H1 (cell line): ENCODE data around the gene MBP. TPM values are rescaled to one million over a fixed set of nuclear protein-coding genes. Genes with fewer than 3 reads are reported as not detected.

Experiments
- CTCF ChIA-PET: fragments of 300-600 bp; sonication (Branson Sonifier 250); formaldehyde crosslinking; loops from one replicate; lab custom pipeline; 2021; ENCODE audit not compliant: partially characterized antibody; lab: Charles Lee
- POLR2A ChIA-PET: fragments of 300-600 bp; sonication (Branson Sonifier 250); formaldehyde crosslinking; loops from one replicate; lab custom pipeline; 2021; ENCODE audit warnings: inconsistent platforms; ENCODE audit not compliant: partially characterized antibody; lab: Charles Lee
- DNase-seq, 2 experiments: peaks; one replicate each; pipeline versions ENCODE4 v3.0.0 to v3.0.0-alpha.2; 2010 to 2022; ENCODE audit warnings: low spot score in 2 of 2, low read depth in 1 of 2, mixed read lengths in 1 of 2
- FAIRE-seq: peaks from 2 replicates; lab custom pipeline; 2011; peaks lifted over from hg19 to GRCh38; lab: Jason Lieb, UNC
- H2AFZ ChIP-seq: 2 replicates; pipeline ENCODE4 v1.8.1; 2012; ENCODE audit warnings: low read length, inconsistent platforms
- H2AK5ac ChIP-seq: 2 replicates; pipeline ENCODE4 v1.6.1; 2013; ENCODE audit warnings: low read depth, low read length
- H2BK120ac ChIP-seq: replicated peaks from 2 replicates; pipeline ENCODE3; 2013; ENCODE audit warnings: low read depth, low read length, inconsistent platforms
- H2BK12ac ChIP-seq: 2 replicates; pipeline ENCODE4 v1.6.1; 2013; ENCODE audit warnings: low read depth, low read length
- H2BK15ac ChIP-seq: 2 replicates; pipeline ENCODE4 v1.6.1; 2013; ENCODE audit warnings: low read length
- H2BK20ac ChIP-seq: 2 replicates; pipeline ENCODE4 v1.6.1; 2013; ENCODE audit warnings: low read length
- H2BK5ac ChIP-seq: 2 replicates; pipeline ENCODE4 v1.6.1; 2013; ENCODE audit warnings: low read depth, low read length
- H3K14ac ChIP-seq: 2 replicates; pipeline ENCODE4 v1.6.1; 2013; ENCODE audit warnings: inconsistent platforms; ENCODE audit not compliant: insufficient read length
- H3K18ac ChIP-seq: 2 replicates; pipeline ENCODE4 v1.6.1; 2013; ENCODE audit warnings: low read length; ENCODE audit errors: extremely low read depth
- H3K23ac ChIP-seq: 2 replicates; pipeline ENCODE4 v1.6.1; 2013; ENCODE audit warnings: inconsistent platforms; ENCODE audit not compliant: insufficient read length
- H3K23me2 ChIP-seq: 2 replicates; pipeline ENCODE4 v1.6.1; 2013; ENCODE audit warnings: low read depth, low read length
- H3K27ac ChIP-seq: 2 replicates; pipeline ENCODE4 v1.6.1; 2011; ENCODE audit warnings: low read depth, low read length, inconsistent platforms
- H3K27me3 ChIP-seq, 4 experiments: replicated peaks in 1 of 4; 1 replicate in 1 of 4; 2 replicates in 3 of 4; pipeline versions ENCODE4 v1.6.1 to v1.8.1; 2011 to 2013; ENCODE audit warnings: low read length in 3 of 4, mild to moderate bottlenecking in 3 of 4, inconsistent platforms in 2 of 4, mixed read lengths in 2 of 4, moderate library complexity in 1 of 4; ENCODE audit not compliant: control insufficient read depth in 3 of 4, insufficient read depth in 3 of 4; ENCODE audit errors: extremely low read depth in 1 of 4
- H3K36me3 ChIP-seq, 4 experiments: 2 replicates each; pipeline versions ENCODE4 v1.6.1 to v1.8.1; 2011 to 2013; ENCODE audit warnings: mild to moderate bottlenecking in 4 of 4, low read length in 3 of 4, moderate library complexity in 2 of 4, control low read depth in 1 of 4, inconsistent platforms in 1 of 4; ENCODE audit not compliant: insufficient read depth in 4 of 4, control insufficient read depth in 2 of 4
- H3K4ac ChIP-seq: replicated peaks from 2 replicates; pipeline ENCODE3; 2013; ENCODE audit warnings: low read length, low read depth, mixed read lengths, inconsistent platforms; ENCODE audit not compliant: insufficient read length
- H3K4me1 ChIP-seq, 4 experiments: replicated peaks in 1 of 4; 1 replicate in 1 of 4; 2 replicates in 3 of 4; pipeline versions ENCODE4 v1.6.1 to v1.8.1; 2011 to 2013; ENCODE audit warnings: low read length in 3 of 4, inconsistent platforms in 2 of 4, mixed read lengths in 1 of 4; ENCODE audit not compliant: insufficient read depth in 4 of 4, control insufficient read depth in 3 of 4
- H3K4me2 ChIP-seq, 2 experiments: 2 replicates each; pipeline versions ENCODE4 v1.6.1 to v1.8.1; 2011 to 2013; ENCODE audit warnings: low read depth in 2 of 2, low read length in 2 of 2, control low read depth in 1 of 2, inconsistent platforms in 1 of 2, mild to moderate bottlenecking in 1 of 2; ENCODE audit not compliant: insufficient read depth in 1 of 2
- H3K4me3 ChIP-seq, 4 experiments: fragments of 200-600, 300-600 bp in 1 of 4; sonication (generic), shearing (Covaris generic), sonication (Bioruptor Twin) in 1 of 4; 2 replicates each; pipeline versions ENCODE4 v1.5.1 to v1.8.1; 2011 to 2016; ENCODE audit warnings: low read length in 4 of 4, low read depth in 3 of 4, control low read depth in 2 of 4, inconsistent platforms in 2 of 4, mild to moderate bottlenecking in 2 of 4, mixed read lengths in 1 of 4, moderate library complexity in 1 of 4; ENCODE audit not compliant: insufficient read depth in 2 of 4; ENCODE audit errors: extremely low read depth in 1 of 4
- H3K56ac ChIP-seq: replicated peaks from 2 replicates; pipeline ENCODE3; 2013; ENCODE audit warnings: low read depth, mild to moderate bottlenecking, mixed read lengths, low read length, inconsistent platforms; ENCODE audit not compliant: insufficient read length
- H3K79me1 ChIP-seq: 2 replicates; pipeline ENCODE4 v1.6.1; 2013; ENCODE audit warnings: low read depth, low read length, control low read depth
- H3K79me2 ChIP-seq, 2 experiments: 2 replicates each; pipeline versions ENCODE4 v1.6.1 to v1.8.1; 2012 to 2013; ENCODE audit warnings: low read length in 2 of 2, mild to moderate bottlenecking in 2 of 2, inconsistent platforms in 1 of 2; ENCODE audit not compliant: insufficient read depth in 2 of 2, control insufficient read depth in 1 of 2
- H3K9ac ChIP-seq, 4 experiments: replicated peaks in 1 of 4; 1 replicate in 1 of 4; 2 replicates in 3 of 4; pipeline versions ENCODE4 v1.6.1 to v1.8.1; 2011 to 2013; ENCODE audit warnings: low read depth in 3 of 4, low read length in 3 of 4, control low read depth in 2 of 4, mild to moderate bottlenecking in 2 of 4, moderate library complexity in 2 of 4, inconsistent platforms in 1 of 4; ENCODE audit errors: extremely low read depth in 1 of 4
- H3K9me3 ChIP-seq, 2 experiments: 2 replicates each; pipeline versions ENCODE4 v1.6.1 to v1.8.1; 2012 to 2013; ENCODE audit warnings: mild to moderate bottlenecking in 2 of 2, moderate library complexity in 2 of 2, control low read depth in 1 of 2, inconsistent platforms in 1 of 2, low read depth in 1 of 2, low read length in 1 of 2, mixed read lengths in 1 of 2; ENCODE audit not compliant: insufficient read depth in 2 of 2
- H4K20me1 ChIP-seq, 2 experiments: replicated peaks in 1 of 2; 2 replicates each; pipeline versions ENCODE3 to v1.8.1; 2011 to 2013; ENCODE audit warnings: inconsistent platforms in 2 of 2, low read length in 2 of 2, mild to moderate bottlenecking in 1 of 2; ENCODE audit not compliant: insufficient read depth in 2 of 2, control insufficient read depth in 1 of 2
- H4K5ac ChIP-seq: 2 replicates; pipeline ENCODE4 v1.6.1; 2013; ENCODE audit warnings: low read length, low read depth, mixed read lengths, inconsistent platforms; ENCODE audit not compliant: insufficient read length
- H4K8ac ChIP-seq: 2 replicates; pipeline ENCODE4 v1.8.0; 2013; ENCODE audit warnings: mild to moderate bottlenecking, moderate library complexity, low read length, inconsistent platforms; ENCODE audit not compliant: insufficient read depth; ENCODE audit errors: extremely low read depth
- H4K91ac ChIP-seq: replicated peaks from 2 replicates; pipeline ENCODE3; 2013; ENCODE audit warnings: low read length, mixed read lengths, inconsistent platforms; ENCODE audit not compliant: insufficient read length
- POLR2AphosphoS5 ChIP-seq: IDR thresholded peaks from 2 replicates; pipeline ENCODE4 v1.6.1; 2011; ENCODE audit warnings: low read depth, low read length
- SRF ChIP-seq: IDR thresholded peaks from 2 replicates; pipeline ENCODE4 v1.6.1; 2011; ENCODE audit warnings: mild to moderate bottlenecking, low read depth, low read length, moderate library complexity
- WGBS, 2 experiments: shearing (Covaris generic) in 1 of 2; methylation state at CpG; one replicate each; pipeline versions ENCODE4 v1.1.6 to v1.1.7; 2013 to 2015; ENCODE audit warnings: low lambda C conversion rate in 2 of 2, mixed read lengths in 2 of 2, inconsistent platforms in 1 of 2, low coverage in 1 of 2, missing lambda C conversion rate in 1 of 2; ENCODE audit not compliant: insufficient replicate concordance in 2 of 2, insufficient coverage in 1 of 2, insufficient read length in 1 of 2; ENCODE audit errors: extremely low coverage in 1 of 2, missing lambda C conversion rate in 1 of 2; 5-methylcytosine and 5-hydroxymethylcytosine counted together
- polyA plus RNA-seq, 7 experiments: library from polyadenylated mRNA; depleted of rRNA in 3 of 7; stranded (reverse) in 5 of 7; unstranded in 2 of 7; fragments of >200 nt in 5 of 7; fragments of 200-250 nt in 2 of 7; gene quantifications; 1 replicate in 5 of 7; 2 replicates in 1 of 7; 4 replicates in 1 of 7; pipeline versions ENCODE4 v1.2.1 to v1.2.3, GENCODE V29; 2011 to 2013; ENCODE audit warnings: missing spikeins in 2 of 7, mixed read lengths in 2 of 7
- total RNA-seq: library from RNA; stranded (reverse); fragmentation: NEBNext Ultra II Directional; extraction: Animal tissue kit (Norgen Biotek cat#: 25700); gene quantifications from 2 replicates; pipeline ENCODE4 v1.2.1, GENCODE V29; 2021

MBP gene
- total and polyA plus RNA-seq, 2 of the 8 experiments (the other 6 are each of a cell fraction or from before 2014, with no cell fraction given): 7.7 to 19.2 TPM

DNA sequence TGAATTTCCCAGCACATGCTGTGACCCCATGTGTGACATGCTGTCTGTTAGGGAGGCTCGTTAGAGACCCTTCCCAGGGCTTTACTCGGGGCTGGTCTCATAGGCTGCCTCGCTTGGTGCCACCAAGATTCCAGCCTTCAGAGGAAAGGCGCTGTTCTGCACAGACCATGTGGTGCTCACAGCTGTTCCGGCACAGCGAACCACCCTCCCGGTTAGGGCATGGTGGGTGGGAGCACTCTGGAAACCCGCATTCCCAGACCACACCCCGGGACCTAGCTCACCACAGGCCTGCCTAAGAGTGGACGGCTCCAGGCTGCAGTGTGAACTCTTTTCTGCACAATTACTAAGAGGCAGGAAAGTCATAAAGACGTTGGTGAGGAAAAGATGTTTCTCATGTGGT, 112.0 kb downstream of the MBP start:
- no peak for FAIRE-seq
- Histone ChIP-seq H2AFZ (no peak overlapping the region), H3K9me3 (no peaks in the 10 kb centered on the region), H2AK5ac (no peak overlapping the region), H2BK12ac (no peak overlapping the region), H2BK20ac (no peak overlapping the region), H3K36me3 (no peaks in the 10 kb centered on the region), H3K4me2 (no peak overlapping the region), H3K18ac (no peak overlapping the region), H3K79me1 (no peaks in the 10 kb centered on the region; the same call in 1 of the 2 replicates), H3K56ac (no peak overlapping the region), H4K8ac (no peak overlapping the region), H2BK120ac (no peak overlapping the region), H3K27ac (no peak overlapping the region), H4K5ac (no peak overlapping the region), H2BK5ac (no peak overlapping the region), H3K9ac (no peak overlapping the region), H2BK15ac (no peak overlapping the region), H3K23me2 (peaks cover 11% of the 10 kb centered on the region; the same call in 1 of the 2 replicates), H3K4me3 (no peak overlapping the region), H3K14ac (no peak overlapping the region), H3K27me3 (no peaks in the 10 kb centered on the region; a peak in 1 of 7 replicates), H3K4ac (no peak overlapping the region), H3K23ac (no peak overlapping the region), H4K20me1 (peaks cover 0 to 1% of the 10 kb centered on the region in 2 experiments), H4K91ac (no peak overlapping the region), H3K4me1 (peaks cover 0 to 4% (median 3%) of the 10 kb centered on the region in 4 experiments; a peak in 6 of 7 replicates), H3K79me2 (no peaks in the 10 kb centered on the region)
- no peak for DNase-seq
- ChIA-PET CTCF (interaction anchor here (0.6 to 1.0 kb wide), 3 partner anchors 12 to 42 kb away, joined by 3 read pairs; no protein-coding TSS in a partner anchor), POLR2A (no interaction called here)
- TF ChIP-seq POLR2AphosphoS5 (peak; percentile 49), SRF (no peak)
- WGBS, 2 experiments: 86% methylated on average over 11 of the region's 11 CpGs; no CpG with 5 or more reads in 1 of the 2 experiments
